NOMO-1 treated with dmso at 0.1 percent for 144 hours (cell line): ENCODE data around the gene DDX1.
"Not testable (repeated sequence)": the region's sequence is repeated elsewhere in the genome, so short reads cannot be mapped to it uniquely, and the experiment has no call there.

Experiments used
- DNase-seq: peaks from one replicate; lab custom pipeline; 2025; ENCODE audit not compliant: unreplicated experiment; lab: John Stamatoyannopoulos, UW

The DDX1 gene

DNA sequence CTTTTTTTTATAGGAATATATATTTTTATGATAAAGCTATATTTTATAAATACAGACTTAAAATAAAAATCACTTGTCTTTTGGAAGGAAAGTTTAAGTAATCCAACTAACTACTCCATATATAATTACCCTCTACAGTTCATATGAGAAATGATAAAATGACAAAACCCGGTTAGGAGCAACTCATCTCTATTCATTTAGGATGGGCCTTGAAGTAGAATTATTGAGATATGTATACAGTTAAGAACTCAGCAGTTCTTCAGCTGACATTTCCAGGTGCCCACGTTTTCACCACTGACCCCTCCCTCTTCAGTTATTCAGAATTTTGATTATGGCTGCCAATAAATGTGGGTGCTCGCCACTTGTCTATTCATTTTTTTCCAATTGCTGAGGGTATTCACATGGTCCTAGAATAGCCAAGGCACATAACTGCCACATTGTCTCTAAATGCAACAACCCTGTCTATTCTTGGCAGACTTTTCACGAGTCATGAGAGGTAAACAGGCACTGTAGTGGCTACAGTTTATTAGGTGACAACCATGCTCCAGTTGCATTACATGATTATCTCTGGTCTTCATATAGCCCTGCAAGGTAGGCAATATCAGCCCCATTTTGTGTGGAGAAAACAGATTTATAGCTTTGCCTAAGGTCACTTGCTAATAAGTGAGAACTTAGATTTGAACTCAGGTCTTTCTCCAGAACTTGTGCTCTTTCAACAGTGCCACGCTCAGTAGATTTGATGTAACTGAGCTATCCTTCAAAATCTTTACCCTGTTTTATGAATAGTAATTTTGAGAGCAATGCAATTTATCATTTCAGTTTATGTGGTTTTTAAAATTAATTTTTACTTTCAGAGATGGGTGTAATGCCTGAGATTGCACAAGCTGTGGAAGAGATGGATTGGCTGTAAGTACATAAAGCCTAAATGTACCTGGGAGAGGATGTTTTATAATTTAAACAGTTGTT lies 2.9 kb downstream of the DDX1 start:
- DNase-seq: no peak

DNA sequence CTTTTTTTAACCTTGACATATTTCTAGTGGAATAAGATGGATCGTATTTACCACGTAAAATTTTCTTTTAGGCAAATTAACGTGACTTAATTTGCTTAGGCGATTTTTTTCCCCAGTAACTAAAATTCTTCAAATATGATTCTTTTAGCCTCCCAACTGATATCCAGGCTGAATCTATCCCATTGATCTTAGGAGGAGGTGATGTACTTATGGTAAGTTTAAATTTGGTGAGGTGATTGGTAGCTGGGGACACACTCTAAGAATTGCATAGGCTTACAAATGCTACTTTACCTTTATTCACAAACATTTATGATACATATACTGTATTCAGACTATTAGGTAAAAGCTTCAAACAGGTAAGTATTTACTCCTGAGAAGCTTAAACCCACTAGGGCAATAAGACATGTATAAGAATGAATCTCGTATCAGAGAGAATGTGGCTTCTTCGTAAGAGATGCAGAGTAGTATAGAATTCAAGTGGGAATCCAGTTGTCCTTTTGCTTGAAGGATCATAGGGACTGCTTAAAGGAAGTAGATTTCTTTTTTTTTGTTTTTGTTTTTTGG lies 3.8 kb downstream of the DDX1 start:
- no peak for DNase-seq

DNA sequence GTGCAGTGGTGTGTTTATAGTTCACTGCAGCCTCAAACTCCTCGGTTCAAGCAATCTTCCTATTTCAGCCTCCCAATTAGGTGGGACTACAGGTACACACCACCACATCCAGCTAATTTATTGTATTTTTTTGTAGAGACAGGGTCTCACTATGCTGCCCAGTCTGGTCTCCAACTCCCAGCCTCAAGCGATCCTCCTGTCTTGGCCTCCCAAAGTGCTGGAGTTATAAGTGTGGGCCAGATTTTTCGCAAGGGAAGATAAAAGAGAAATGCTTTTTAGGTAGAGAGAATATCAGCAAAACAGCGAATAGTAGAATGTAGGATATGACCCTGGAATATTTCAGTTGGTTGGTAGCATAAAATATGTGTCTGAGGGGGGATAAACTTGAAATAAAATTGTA lies 4.3 kb downstream of the DDX1 start:
- DNase-seq: no peak

DNA sequence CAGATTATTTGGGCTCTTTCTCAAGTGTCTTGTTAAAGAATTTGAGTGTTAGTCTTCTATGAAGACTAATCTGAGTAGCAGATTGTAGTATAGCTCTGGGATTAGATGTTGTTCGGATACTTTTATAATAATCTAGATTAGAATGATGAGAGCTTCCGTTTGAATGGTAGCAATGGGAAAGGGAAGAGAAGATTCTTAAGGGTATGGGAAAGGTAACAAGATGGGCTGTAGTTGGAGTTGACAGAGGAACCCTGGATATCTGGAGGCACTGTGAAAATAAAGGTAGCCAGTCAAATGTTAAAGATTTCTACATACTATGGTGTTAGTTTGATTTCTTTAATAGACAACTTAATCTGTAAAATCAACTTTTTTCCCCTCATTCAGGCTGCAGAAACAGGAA lies 4.7 kb downstream of the DDX1 start:
- no peak for DNase-seq

DNA sequence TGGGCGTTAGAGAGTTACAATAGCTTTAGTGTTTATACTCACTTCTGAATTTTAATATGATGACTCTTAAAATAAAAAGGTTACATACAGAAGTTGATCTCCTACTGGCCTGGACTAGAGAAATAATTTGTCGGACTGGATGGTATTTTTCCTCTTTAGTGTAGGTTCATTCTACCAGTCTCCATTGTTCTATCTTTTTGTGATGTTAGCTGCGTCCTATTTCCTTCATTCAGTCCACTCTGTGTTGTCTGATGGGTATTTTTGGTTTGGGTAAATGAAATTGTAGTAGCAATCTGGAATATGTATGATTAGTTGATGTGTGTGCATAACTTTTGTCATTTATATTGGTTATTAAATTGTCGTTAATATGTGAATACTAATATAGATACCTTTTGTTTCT lies 5.3 kb downstream of the DDX1 start:
- DNase-seq: no peak

DNA sequence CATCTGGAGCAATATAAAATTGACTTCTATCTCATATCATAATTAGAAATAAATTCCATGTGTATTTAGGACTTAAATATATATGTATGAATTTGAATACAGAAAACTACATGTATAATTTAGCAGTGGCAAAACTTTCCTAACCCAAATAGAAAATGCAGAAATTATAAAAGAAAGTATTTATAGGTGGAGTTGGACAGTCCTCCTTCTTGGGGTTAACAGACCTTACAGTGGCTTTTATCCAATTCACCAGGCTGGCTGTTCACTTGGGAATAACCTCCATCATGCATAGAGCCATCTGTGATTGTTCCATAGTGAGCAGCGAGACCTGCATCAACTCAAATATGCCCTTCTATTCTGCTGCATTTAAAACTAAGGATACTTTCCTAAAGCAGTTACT lies 8.3 kb downstream of the DDX1 start:
- DNase-seq: no peak

DNA sequence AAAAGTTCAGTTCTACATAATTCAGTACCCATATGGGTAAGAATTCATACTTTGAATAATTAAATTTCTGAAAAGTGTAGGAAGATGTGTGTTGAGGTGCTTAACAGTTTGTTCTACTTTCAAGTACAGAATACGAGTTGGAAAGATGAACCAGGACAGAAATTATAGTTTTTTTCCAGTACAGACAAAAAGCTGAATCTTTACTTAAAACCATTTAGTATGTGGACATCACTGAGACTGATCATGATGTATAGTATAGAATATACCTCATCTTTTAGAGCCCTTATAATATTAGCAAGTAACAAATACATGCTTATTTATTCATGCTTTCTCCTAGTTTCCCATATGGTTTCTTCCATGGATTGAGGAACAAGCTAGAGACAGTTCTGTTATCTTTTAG lies 10.0 kb downstream of the DDX1 start:
- no peak for DNase-seq

DNA sequence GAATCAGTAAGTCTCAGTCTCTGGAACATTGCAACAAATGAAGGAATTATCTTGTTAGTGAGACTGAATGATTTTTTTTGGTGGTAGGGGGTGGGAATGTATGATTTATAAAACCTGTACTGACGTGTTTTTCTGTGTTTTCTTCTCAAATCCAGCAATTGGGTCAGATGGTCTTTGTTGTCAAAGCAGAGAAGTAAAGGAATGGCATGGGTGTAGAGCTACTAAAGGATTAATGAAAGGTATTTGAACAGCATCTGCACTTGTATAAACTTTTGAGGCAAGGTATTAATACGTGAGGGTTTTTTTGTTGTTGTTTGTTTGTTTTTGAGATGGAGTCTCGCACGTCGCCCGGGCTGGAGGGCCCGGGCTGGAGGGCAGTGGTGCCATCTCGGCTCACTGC lies 10.7 kb downstream of the DDX1 start:
- no peak for DNase-seq

DNA sequence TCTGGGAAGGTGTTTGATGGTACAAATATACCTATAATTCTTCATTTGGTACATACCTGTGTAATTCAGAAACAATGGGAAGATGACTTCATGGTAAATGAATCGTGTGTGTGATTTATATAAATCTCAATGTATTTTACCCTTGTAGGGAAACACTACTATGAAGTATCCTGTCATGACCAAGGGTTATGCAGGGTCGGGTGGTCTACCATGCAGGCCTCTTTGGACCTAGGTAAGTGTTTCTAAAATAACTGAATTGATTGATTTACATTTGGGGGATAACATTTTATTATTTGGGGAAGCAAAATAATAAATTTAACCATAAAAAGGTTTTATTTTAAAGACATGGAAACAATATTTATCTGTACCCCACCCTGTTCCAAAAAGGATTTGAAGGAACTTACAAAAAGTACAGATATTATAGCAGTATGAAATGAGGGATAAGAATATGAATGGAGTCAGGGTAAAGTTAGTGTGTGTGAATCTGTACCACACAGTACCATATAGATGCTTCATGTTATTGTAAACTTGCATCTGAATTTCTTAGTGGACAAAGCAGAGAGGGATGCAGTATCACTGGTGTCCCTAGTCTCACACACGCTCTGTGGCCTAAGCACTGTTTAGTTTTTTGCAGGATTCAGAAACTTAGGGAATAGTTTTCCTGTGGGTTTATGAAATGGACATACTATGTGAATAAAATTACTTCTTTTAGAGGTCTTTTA lies 11.5 kb downstream of the DDX1 start:
- no peak for DNase-seq

DNA sequence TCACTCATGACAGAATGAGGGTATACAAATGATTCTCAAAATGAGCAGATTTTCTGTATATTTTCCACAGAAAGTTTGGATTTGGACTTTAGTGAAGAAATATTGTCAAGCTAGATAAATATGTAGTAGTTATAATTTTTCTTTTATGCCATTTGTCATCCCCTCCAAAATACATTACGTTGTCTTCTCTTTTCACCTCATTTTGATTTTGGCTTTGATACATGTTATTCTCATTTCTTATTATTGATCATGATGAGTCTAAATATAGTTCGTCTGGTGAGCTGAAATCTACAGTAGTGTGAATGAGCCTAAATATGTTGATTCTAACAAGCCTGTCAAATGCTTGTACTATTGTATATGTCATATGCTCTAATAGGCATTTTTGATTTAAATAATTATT lies 12.3 kb downstream of the DDX1 start:
- no peak for DNase-seq

DNA sequence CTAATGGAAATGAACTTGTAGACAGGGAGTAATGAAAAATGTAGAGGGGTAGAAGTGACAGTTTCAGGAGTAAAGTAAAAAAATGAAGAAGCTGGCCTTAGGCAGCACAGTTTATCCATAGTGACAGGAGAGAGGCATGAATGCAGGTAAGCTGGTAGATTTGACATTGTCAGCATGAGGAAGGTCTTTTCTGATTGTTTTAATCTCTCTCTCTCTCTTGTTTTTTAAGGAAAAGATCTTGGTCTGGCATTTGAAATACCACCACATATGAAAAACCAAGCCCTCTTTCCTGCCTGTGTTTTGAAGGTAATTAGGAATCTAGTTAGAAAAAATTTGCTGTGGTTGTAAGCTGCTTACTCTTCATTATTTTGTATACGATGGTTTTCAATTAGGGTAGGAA lies 14.1 kb downstream of the DDX1 start:
- no peak for DNase-seq

DNA sequence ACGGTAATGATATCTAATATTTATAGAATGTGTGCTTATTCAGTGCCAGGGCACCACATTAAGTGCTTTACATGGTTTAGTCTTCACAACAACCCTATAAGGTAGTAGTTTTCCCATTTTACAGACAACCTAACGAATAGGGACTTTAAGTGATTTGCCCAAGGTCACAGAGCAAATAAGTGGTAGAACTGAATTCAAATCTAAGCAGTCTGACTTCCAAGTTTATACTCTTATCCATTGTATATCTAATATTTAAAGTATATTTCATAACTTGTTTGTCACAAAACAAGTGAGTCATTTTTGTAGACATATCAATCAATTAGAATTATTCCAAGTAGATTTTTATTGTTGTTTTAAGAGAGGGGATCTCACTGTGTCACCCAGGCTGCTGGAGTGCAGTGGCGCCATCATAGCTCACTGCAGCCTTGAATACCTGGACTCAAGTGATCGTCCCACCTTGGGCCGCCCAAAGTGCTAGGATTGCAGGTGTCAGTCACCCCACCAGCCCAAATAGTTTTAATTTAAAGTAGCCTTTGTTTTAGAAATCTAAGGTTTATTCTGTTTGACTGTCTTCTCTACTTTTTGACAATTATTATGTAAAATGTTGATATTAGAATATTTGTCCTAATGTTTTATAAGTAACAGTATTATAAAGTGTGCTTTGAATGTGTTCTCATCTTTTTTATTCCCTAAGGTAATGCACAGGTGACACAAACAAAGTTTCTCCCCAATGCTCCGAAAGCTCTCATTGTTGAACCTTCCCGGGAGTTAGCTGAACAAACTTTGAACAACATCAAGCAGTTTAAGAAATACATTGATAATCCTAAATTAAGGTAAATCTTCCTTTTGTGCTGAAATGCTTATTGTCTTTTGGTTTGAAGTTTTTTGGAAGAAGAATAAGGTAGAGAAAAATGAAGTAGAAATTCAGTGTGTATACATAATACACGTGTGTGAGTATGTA lies 15.1 kb downstream of the DDX1 start:
- no peak for DNase-seq

DNA sequence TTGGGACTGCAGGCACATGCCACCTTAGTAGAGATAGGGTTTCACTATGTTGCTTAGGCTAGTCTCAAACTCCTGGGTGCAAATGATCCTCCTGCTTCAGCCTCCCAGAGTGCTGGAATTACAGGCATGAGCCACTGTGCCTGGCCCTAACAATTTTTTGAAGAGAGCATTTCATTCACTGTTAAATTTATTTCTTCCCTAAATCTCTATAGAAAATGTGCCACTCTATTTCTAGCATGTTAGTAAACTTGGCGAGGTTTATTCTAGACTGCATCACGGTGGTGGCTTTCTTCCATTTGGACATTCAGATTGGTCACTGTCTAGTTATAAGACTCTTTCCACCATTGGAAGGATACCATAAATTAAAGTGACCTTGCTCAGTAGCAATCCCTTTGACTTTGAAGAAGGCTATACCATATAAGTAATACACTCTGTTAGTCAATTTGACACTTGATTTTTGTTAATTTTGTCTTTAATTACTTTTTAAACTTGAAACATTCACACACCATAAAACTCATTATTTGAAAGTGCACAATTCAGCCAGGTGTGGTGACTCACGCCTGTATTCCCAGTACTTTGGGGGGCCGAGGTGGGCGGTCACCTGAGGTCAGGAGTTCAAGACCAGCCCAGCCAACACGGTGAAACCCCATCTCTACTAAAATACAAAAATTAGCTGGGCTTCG lies 16.2 kb downstream of the DDX1 start:
- DNase-seq: no peak

DNA sequence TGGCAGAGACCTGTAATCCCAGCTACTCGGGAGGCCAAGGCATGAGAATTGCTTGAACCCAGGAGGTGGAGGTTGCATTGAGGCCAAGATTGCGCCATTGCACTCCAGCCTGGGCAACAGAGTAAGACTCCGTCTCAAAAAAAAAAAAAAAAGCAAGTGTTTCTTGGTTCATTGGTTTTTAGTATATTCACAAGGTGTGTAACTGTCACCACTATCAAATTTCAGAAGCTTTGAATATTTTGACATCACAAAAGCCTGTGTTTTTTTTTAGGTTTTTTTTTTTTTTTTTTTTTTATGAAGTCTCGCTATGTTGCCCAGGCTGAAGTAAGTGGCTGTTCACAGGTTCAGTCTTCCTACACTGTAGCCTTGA lies 16.7 kb downstream of the DDX1 start:
- DNase-seq: no peak

DNA sequence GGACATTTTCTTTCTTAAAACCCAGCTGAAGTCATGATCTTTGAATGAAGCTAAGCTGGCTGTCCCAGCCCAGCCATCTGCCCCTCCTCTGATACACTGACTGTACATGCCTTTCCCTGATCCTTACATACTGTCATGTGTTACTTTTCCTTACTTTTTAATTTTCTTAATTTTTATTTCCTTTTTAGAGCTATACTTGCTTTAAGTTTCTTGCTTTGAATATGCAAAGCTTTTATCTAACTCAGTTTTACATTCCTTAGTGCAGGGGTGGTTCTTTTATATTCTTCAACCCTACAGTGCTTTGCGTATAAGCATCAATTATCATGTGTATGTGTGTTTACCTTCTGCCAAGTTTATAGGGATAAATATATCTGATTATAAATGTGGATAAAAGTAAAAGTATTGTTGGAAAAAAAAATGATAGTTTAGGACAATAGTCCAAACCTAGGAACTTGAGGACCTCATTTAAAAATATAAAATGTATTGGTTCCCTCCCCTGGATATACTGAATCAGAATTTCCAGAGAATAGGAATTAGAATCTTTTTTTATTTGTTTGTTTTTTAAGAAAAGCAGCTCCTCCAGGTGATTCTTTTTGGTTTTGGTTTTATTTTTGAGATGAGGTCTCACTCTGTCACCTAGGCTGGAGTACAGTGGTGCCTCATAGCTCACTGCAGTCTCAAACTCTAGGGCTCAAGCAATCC lies 17.8 kb downstream of the DDX1 start:
- no peak for DNase-seq

DNA sequence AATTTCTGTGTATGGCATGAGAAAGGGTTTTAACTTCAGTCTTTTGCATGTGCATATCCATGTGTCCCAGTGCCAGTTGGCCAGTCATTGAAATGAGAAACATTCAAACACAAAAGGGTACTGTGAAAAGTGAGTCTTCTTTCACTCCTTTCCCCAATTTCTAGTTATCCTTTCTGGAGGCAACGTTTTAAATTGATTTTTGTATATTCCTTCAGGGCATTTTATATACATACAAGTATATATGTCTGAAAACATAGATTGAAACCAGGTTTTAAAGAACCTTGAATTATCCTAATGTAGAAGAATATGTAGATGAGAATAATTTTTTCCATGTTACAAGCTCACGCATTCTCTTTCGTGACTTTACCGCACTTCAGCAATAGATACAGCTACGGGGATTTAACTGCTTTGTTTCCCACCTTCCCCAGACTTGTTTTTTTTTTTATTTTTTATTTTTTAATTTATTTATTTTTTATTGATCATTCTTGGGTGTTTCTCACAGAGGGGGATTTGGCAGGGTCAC lies 18.8 kb downstream of the DDX1 start:
- no peak for DNase-seq

DNA sequence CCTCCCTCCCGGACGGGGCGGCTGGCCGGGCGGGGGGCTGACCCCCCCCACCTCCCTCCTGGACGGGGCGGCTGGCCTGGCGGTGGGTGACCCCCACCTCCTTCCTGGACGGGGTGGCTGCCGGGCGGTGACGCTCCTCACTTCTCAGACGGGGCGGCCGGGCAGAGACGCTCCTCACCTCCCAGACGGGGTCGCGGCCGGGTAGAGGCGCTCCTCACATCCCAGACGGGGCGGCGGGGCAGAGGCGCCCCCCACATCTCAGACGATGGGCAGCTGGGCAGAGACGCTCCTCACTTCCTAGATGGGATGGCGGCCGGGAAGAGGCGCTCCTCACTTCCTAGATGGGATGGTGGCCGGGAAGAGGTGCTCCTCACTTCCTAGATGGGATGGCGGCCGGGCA lies 20.4 kb downstream of the DDX1 start:
- DNase-seq: not testable (repeated sequence)

DNA sequence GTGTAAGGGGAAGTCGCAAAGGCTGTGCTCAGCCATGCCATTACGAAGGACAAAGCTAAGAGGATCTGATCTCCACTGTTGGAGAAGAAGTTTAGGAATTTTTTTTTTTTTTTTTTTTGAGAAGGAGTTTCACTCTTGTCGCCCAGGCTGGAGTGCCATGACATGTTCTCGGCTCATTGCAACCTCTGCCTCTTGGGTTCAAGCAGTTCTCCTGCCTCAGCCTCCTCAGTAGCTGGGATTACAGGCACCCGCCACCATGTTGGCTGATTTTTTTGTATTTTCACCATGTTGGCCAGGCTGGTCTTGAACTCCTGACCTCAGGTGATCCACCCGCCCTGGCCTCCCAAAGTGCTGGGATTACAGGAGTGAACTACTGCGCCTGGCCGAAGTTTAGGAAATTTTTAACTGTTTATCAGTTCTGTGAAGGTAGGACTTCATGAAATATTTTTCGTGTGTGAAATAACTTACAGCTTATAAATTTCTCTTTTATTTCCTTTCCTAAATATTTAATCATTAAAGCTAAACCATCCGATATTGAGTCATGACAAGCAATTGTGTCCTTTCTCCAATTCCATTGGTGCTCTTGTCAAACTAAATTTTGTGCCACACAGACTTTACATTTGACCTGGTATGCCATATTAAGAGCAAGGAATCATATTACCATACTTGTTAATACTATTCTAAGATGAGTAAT lies 22.2 kb downstream of the DDX1 start:
- no peak for DNase-seq
